HEK293 (cell line): ENCODE data around the gene AGAP1.

Experiments
- CTCF ChIA-PET: fragments of 350-600 bp; formaldehyde crosslinking; extraction: SDS; loops from one replicate; lab custom pipeline; 2021; ENCODE audit warnings: antibody characterized with exemption; lab: Yijun Ruan, JAX
- POLR2A ChIA-PET: fragments of 300-600 bp; formaldehyde crosslinking; extraction: SDS; loops from one replicate; lab custom pipeline; 2020; ENCODE audit warnings: antibody characterized with exemption, inconsistent platforms; lab: Yijun Ruan, JAX
- H3K27ac ChIP-seq: fragments of 200-500 bp; sonication (Bioruptor generic); 2 replicates; pipeline ENCODE4 v1.5.1; 2014; ENCODE audit warnings: low read depth, low read length, control low read depth, inconsistent platforms; ENCODE audit errors: extremely low read depth
- H3K36me3 ChIP-seq, 2 experiments: fragments of 200-500 bp in 1 of 2; sonication (Bioruptor generic) in 1 of 2; 1 replicate in 1 of 2; 2 replicates in 1 of 2; pipeline ENCODE4 v1.5.1; 2014 to 2017; ENCODE audit warnings: inconsistent platforms in 2 of 2, low read length in 2 of 2; ENCODE audit not compliant: control insufficient read depth in 2 of 2, insufficient read depth in 1 of 2
- H3K4me1 ChIP-seq: fragments of 200-500 bp; sonication (Bioruptor generic); 2 replicates; pipeline ENCODE4 v1.5.1; 2014; ENCODE audit warnings: mild to moderate bottlenecking, low read length, inconsistent platforms; ENCODE audit not compliant: control insufficient read depth, insufficient read depth
- H3K4me3 ChIP-seq: 2 replicates; pipeline ENCODE4 v1.5.1; 2011; ENCODE audit warnings: low read depth, mild to moderate bottlenecking, control low read depth, low read length, moderate library complexity
- H3K9me3 ChIP-seq: fragments of 200-500 bp; sonication (Bioruptor generic); 2 replicates; pipeline ENCODE4 v1.5.1; 2014; ENCODE audit warnings: low read depth, low read length, inconsistent platforms; ENCODE audit not compliant: control insufficient read depth, insufficient read depth
- EGR2 ChIP-seq: fragments of 450-650 bp; formaldehyde crosslinking; IDR thresholded peaks from 2 replicates; pipeline ENCODE4 v1.5.1; 2016; ENCODE audit warnings: low read depth, missing biosample characterization, missing genetic modification characterization
- FEZF1 ChIP-seq: fragments of 450-650 bp; formaldehyde crosslinking; IDR thresholded peaks from 2 replicates; pipeline ENCODE4 v1.5.1; 2016; ENCODE audit warnings: missing biosample characterization, missing genetic modification characterization
- ZBTB7A ChIP-seq: fragments of 450-650 bp; formaldehyde crosslinking; IDR thresholded peaks from 2 replicates; pipeline ENCODE4 v1.5.1; 2016; ENCODE audit warnings: low read depth, missing biosample characterization, missing genetic modification characterization
- ZFHX2 ChIP-seq: fragments of 450-650 bp; formaldehyde crosslinking; conservative IDR thresholded peaks from 2 replicates; pipeline ENCODE4 v1.5.1; 2016; ENCODE audit warnings: missing biosample characterization, missing genetic modification characterization
- ZNF175 ChIP-seq: fragments of 450-650 bp; formaldehyde crosslinking; IDR thresholded peaks from 2 replicates; pipeline ENCODE4 v1.5.1; 2016; ENCODE audit warnings: missing biosample characterization, missing genetic modification characterization
- ZNF23 ChIP-seq: fragments of 450-650 bp; formaldehyde crosslinking; IDR thresholded peaks from 2 replicates; pipeline ENCODE4 v1.5.1; 2016; ENCODE audit warnings: missing biosample characterization, missing genetic modification characterization, borderline replicate concordance
- ZNF366 ChIP-seq: fragments of 450-650 bp; formaldehyde crosslinking; conservative IDR thresholded peaks from 2 replicates; pipeline ENCODE4 v1.5.1; 2016; ENCODE audit warnings: missing biosample characterization, missing genetic modification characterization
- ZNF426 ChIP-seq: fragments of 450-650 bp; formaldehyde crosslinking; IDR thresholded peaks from 2 replicates; pipeline ENCODE4 v1.5.1; 2017; ENCODE audit warnings: missing biosample characterization, missing genetic modification characterization, mild to moderate bottlenecking, inconsistent platforms, moderate library complexity
- ZNF624 ChIP-seq: fragments of 450-650 bp; formaldehyde crosslinking; IDR thresholded peaks from 2 replicates; pipeline ENCODE4 v1.5.1; 2017; ENCODE audit warnings: missing biosample characterization, missing genetic modification characterization
- ZNF677 ChIP-seq: fragments of 450-650 bp; IDR thresholded peaks from 2 replicates; pipeline ENCODE4 v1.5.0; 2018; ENCODE audit warnings: missing biosample characterization, mild to moderate bottlenecking, missing genetic modification characterization, moderate library complexity
- ZNF747 ChIP-seq: fragments of 450-650 bp; formaldehyde crosslinking; IDR thresholded peaks from 2 replicates; pipeline ENCODE4 v1.5.1; 2016; ENCODE audit warnings: missing biosample characterization, missing genetic modification characterization
- ZNF776 ChIP-seq: fragments of 450-650 bp; formaldehyde crosslinking; IDR thresholded peaks from 2 replicates; pipeline ENCODE4 v1.5.0; 2017; ENCODE audit warnings: missing biosample characterization, missing genetic modification characterization, borderline replicate concordance
- ZNF843 ChIP-seq: fragments of 450-650 bp; formaldehyde crosslinking; IDR thresholded peaks from 2 replicates; pipeline ENCODE4 v1.5.1; 2016; ENCODE audit warnings: missing biosample characterization, missing genetic modification characterization
- ZSCAN16 ChIP-seq: fragments of 450-650 bp; formaldehyde crosslinking; IDR thresholded peaks from 2 replicates; pipeline ENCODE4 v1.5.1; 2016; ENCODE audit warnings: missing biosample characterization, missing genetic modification characterization
- TF ChIP-seq, protein P1 (sequence below): fragments of 450-650 bp; formaldehyde crosslinking; conservative IDR thresholded peaks from 2 replicates; pipeline ENCODE4 v1.5.1; 2016; ENCODE audit warnings: low read depth, missing biosample characterization, missing genetic modification characterization
- TF ChIP-seq, protein P2 (sequence below): fragments of 450-650 bp; formaldehyde crosslinking; IDR thresholded peaks from 2 replicates; pipeline ENCODE4 v1.5.1; 2016; ENCODE audit warnings: missing biosample characterization, missing genetic modification characterization, low read depth
- TF ChIP-seq, protein P3 (sequence below): fragments of 450-650 bp; formaldehyde crosslinking; IDR thresholded peaks from 2 replicates; pipeline ENCODE4 v1.5.1; 2016; ENCODE audit warnings: missing biosample characterization, missing genetic modification characterization
- TF ChIP-seq, protein P4 (sequence below): fragments of 450-650 bp; formaldehyde crosslinking; IDR thresholded peaks from 2 replicates; pipeline ENCODE4 v1.5.1; 2016; ENCODE audit warnings: missing biosample characterization, missing genetic modification characterization

Gene AGAP1

GRCh38 chr2:236158969-236159777 lies 665.3 kb downstream of the AGAP1 start (continued):
- TF ChIP-seq ZSCAN16 (tag by site-specific recombination) = no peak
- no peak for TF ChIP-seq ZNF23
- TF ChIP-seq, protein P1, sequence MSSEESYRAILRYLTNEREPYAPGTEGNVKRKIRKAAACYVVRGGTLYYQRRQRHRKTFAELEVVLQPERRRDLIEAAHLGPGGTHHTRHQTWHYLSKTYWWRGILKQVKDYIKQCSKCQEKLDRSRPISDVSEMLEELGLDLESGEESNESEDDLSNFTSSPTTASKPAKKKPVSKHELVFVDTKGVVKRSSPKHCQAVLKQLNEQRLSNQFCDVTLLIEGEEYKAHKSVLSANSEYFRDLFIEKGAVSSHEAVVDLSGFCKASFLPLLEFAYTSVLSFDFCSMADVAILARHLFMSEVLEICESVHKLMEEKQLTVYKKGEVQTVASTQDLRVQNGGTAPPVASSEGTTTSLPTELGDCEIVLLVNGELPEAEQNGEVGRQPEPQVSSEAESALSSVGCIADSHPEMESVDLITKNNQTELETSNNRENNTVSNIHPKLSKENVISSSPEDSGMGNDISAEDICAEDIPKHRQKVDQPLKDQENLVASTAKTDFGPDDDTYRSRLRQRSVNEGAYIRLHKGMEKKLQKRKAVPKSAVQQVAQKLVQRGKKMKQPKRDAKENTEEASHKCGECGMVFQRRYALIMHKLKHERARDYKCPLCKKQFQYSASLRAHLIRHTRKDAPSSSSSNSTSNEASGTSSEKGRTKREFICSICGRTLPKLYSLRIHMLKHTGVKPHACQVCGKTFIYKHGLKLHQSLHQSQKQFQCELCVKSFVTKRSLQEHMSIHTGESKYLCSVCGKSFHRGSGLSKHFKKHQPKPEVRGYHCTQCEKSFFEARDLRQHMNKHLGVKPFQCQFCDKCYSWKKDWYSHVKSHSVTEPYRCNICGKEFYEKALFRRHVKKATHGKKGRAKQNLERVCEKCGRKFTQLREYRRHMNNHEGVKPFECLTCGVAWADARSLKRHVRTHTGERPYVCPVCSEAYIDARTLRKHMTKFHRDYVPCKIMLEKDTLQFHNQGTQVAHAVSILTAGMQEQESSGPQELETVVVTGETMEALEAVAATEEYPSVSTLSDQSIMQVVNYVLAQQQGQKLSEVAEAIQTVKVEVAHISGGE = no peak
- no peak for TF ChIP-seq ZNF747
- no peak for TF ChIP-seq ZNF366 (tag by site-specific recombination)

DNA sequence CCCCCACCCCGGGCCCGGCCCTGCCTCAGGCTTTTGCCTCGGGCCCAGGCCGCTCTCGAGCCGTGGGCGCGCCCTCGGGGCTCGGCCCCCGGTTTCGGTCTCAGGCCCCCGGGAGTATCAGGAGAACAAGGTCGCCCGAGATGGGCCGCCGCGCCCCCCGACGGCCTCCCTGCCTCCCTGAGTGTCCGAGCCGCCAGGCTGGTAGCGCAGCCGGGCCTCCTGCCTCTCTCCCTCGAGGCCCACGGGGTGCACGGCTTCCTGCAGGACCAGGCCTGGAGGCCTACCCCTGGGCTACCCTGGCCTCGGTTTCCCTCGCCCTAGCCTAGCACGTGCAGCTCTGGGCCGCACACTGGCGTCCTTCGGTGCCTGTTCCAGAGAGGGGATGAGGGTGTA lies 665.9 kb downstream of the AGAP1 start:
- no peak overlapping the region for H3K27ac ChIP-seq
- H3K36me3 ChIP-seq = peaks cover 0 to 7% of the 10 kb centered on the region in 2 experiments; a peak in 1 of 3 replicates
- no peaks in the 10 kb centered on the region for H3K9me3 ChIP-seq
- H3K4me1 ChIP-seq = no peaks in the 10 kb centered on the region; the same call in 1 of the 2 replicates
- POLR2A ChIA-PET = no interaction called here
- CTCF ChIA-PET = interaction anchor here (0.6 kb wide), 1 partner anchor 15 kb away, joined by 3 read pairs; no protein-coding TSS in a partner anchor
- no peak overlapping the region for H3K4me3 ChIP-seq
- TF ChIP-seq ZNF776 (tag by site-specific recombination) (no peak), ZNF175 (tag by site-specific recombination) (no peak), FEZF1 (no peak), ZNF843 (tag by site-specific recombination) (no peak), ZBTB7A (tag by site-specific recombination) (no peak), ZNF624 (tag by site-specific recombination) (no peak), ZNF426 (tag by site-specific recombination) (no peak), ZNF677 (tag by site-specific recombination) (no peak)
- TF ChIP-seq, protein P2, sequence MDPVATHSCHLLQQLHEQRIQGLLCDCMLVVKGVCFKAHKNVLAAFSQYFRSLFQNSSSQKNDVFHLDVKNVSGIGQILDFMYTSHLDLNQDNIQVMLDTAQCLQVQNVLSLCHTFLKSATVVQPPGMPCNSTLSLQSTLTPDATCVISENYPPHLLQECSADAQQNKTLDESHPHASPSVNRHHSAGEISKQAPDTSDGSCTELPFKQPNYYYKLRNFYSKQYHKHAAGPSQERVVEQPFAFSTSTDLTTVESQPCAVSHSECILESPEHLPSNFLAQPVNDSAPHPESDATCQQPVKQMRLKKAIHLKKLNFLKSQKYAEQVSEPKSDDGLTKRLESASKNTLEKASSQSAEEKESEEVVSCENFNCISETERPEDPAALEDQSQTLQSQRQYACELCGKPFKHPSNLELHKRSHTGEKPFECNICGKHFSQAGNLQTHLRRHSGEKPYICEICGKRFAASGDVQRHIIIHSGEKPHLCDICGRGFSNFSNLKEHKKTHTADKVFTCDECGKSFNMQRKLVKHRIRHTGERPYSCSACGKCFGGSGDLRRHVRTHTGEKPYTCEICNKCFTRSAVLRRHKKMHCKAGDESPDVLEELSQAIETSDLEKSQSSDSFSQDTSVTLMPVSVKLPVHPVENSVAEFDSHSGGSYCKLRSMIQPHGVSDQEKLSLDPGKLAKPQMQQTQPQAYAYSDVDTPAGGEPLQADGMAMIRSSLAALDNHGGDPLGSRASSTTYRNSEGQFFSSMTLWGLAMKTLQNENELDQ (tag by site-specific recombination) = no peak
- TF ChIP-seq, all 188 proteins: peak for 0

DNA sequence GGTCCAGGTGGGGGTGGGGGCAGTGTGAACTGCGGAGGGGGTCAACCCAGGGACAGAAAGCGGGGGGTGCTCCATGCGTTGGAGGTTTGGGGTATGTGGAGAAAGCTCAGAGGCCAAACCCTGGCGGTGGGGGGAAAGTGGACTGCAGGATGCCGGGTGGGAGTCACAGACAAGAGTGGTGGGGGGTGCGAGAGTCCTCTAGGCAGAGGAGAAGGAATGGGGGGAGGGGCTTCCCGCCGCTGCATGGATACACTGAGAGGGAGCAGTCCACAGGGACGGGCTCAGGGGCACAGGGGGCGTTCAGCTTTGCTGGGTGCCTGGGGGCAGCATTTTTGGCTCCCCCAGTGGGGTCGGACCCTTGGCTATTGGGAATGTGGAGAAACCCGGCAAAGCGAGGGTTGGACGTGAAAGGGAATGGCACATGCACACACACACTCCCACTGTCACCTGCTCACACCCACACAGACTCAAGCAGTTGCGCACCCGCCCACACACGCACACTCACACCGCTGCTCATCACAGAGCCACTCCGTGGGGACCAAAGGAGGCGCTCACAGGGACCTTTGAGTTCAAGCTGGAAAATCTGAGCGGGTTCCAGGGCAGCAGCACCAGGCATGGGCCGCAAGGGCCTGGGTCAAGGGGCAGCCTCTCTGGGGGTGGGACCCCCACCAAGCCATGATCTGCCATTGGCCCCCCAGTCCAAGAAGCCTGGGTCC lies 666.7 kb downstream of the AGAP1 start:
- ChIA-PET POLR2A (no interaction called here), CTCF (interaction anchor here (0.6 to 1.4 kb wide), 2 partner anchors 15 to 17 kb away, joined by 3 read pairs; no protein-coding TSS in a partner anchor)

More for the DNA sequence above, 666.7 kb downstream of the AGAP1 start:
- H3K36me3 ChIP-seq = peaks cover 0 to 14% of the 10 kb centered on the region in 2 experiments; a peak in 1 of 3 replicates
- no peaks in the 10 kb centered on the region for H3K9me3 ChIP-seq
- H3K4me3 ChIP-seq = no peak overlapping the region
- H3K4me1 ChIP-seq = no peaks in the 10 kb centered on the region; the same call in 1 of the 2 replicates
- H3K27ac ChIP-seq = no peak overlapping the region
- TF ChIP-seq, protein P3, sequence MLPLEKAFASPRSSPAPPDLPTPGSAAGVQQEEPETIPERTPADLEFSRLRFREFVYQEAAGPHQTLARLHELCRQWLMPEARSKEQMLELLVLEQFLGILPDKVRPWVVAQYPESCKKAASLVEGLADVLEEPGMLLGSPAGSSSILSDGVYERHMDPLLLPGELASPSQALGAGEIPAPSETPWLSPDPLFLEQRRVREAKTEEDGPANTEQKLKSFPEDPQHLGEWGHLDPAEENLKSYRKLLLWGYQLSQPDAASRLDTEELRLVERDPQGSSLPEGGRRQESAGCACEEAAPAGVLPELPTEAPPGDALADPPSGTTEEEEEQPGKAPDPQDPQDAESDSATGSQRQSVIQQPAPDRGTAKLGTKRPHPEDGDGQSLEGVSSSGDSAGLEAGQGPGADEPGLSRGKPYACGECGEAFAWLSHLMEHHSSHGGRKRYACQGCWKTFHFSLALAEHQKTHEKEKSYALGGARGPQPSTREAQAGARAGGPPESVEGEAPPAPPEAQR (tag by site-specific recombination) = no peak
- TF ChIP-seq, protein P4, sequence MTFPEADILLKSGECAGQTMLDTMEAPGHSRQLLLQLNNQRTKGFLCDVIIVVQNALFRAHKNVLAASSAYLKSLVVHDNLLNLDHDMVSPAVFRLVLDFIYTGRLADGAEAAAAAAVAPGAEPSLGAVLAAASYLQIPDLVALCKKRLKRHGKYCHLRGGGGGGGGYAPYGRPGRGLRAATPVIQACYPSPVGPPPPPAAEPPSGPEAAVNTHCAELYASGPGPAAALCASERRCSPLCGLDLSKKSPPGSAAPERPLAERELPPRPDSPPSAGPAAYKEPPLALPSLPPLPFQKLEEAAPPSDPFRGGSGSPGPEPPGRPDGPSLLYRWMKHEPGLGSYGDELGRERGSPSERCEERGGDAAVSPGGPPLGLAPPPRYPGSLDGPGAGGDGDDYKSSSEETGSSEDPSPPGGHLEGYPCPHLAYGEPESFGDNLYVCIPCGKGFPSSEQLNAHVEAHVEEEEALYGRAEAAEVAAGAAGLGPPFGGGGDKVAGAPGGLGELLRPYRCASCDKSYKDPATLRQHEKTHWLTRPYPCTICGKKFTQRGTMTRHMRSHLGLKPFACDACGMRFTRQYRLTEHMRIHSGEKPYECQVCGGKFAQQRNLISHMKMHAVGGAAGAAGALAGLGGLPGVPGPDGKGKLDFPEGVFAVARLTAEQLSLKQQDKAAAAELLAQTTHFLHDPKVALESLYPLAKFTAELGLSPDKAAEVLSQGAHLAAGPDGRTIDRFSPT (tag by site-specific recombination) = no peak
- TF ChIP-seq EGR2 (tag by site-specific recombination) = peak; percentile 70; the same call in 1 of the 2 replicates
- TF ChIP-seq ZFHX2 (tag by site-specific recombination) = peak; percentile 83
